Neuronal stem cell (in vitro differentiated cells): ENCODE measurements around the gene SPATA20.

Experiments
- DNase-seq: peaks from one replicate; pipeline ENCODE4 v3.0.0-alpha.2; 2013; ENCODE audit warnings: low spot score
- H2AFZ ChIP-seq: one replicate; pipeline ENCODE4 v1.6.1; 2013; ENCODE audit warnings: mild to moderate bottlenecking, low read length, inconsistent platforms
- H2AK5ac ChIP-seq: 2 replicates; pipeline ENCODE4 v1.6.1; 2013; ENCODE audit warnings: low read depth, mild to moderate bottlenecking, inconsistent platforms, low read length, moderate library complexity, mixed read lengths
- H2BK120ac ChIP-seq: 2 replicates; pipeline ENCODE4 v1.6.1; 2013; ENCODE audit warnings: low read depth, mild to moderate bottlenecking, inconsistent platforms, low read length, moderate library complexity, mixed read lengths
- H2BK12ac ChIP-seq: one replicate; pipeline ENCODE4 v1.6.1; 2013; ENCODE audit warnings: low read length, inconsistent platforms
- H2BK15ac ChIP-seq: 2 replicates; pipeline ENCODE4 v1.6.1; 2013; ENCODE audit warnings: mild to moderate bottlenecking, low read length, inconsistent platforms, mixed read lengths
- H2BK5ac ChIP-seq: one replicate; pipeline ENCODE4 v1.6.1; 2013; ENCODE audit warnings: inconsistent platforms, mild to moderate bottlenecking, low read length, moderate library complexity
- H3K14ac ChIP-seq: one replicate; pipeline ENCODE4 v1.6.1; 2013; ENCODE audit warnings: low read length, inconsistent platforms
- H3K18ac ChIP-seq: 2 replicates; pipeline ENCODE4 v1.6.1; 2013; ENCODE audit warnings: low read length, inconsistent platforms
- H3K23ac ChIP-seq: 2 replicates; pipeline ENCODE4 v1.6.1; 2013; ENCODE audit warnings: low read depth, mild to moderate bottlenecking, mixed read lengths, low read length, inconsistent platforms; ENCODE audit not compliant: poor library complexity
- H3K27ac ChIP-seq: replicated peaks from 3 replicates; pipeline ENCODE4 v1.5.1; 2013; ENCODE audit warnings: low read length, inconsistent platforms
- H3K27me3 ChIP-seq, 3 experiments: 2 replicates each; pipeline ENCODE4 v1.6.1; 2013; ENCODE audit warnings: low read length in 3 of 3, mild to moderate bottlenecking in 2 of 3, inconsistent platforms in 1 of 3, low read depth in 1 of 3, mixed read lengths in 1 of 3, moderate library complexity in 1 of 3; ENCODE audit not compliant: control insufficient read depth in 3 of 3, insufficient read depth in 3 of 3
- H3K36me3 ChIP-seq, 2 donors: replicated peaks in 1 of 2; 2 replicates each; pipeline ENCODE4 v1.6.1; 2013; ENCODE audit warnings: low read length in 2 of 2; ENCODE audit not compliant: control insufficient read depth in 2 of 2, insufficient read depth in 2 of 2
- H3K4ac ChIP-seq: 2 replicates; pipeline ENCODE4 v1.6.1; 2013; ENCODE audit warnings: inconsistent platforms, mild to moderate bottlenecking, low read length, moderate library complexity
- H3K4me1 ChIP-seq, 2 donors: 1 replicate in 1 of 2; 2 replicates in 1 of 2; pipeline ENCODE4 v1.6.1; 2013; ENCODE audit warnings: low read length in 2 of 2, low read depth in 1 of 2; ENCODE audit not compliant: control insufficient read depth in 2 of 2, insufficient read depth in 1 of 2
- H3K4me2 ChIP-seq: one replicate; pipeline ENCODE4 v1.6.1; 2013; ENCODE audit warnings: mild to moderate bottlenecking, low read length, inconsistent platforms; ENCODE audit not compliant: insufficient read depth, poor library complexity, severe bottlenecking
- H3K4me3 ChIP-seq, 2 donors: 2 replicates each; pipeline ENCODE4 v1.5.1; 2013; ENCODE audit warnings: low read length in 2 of 2, mild to moderate bottlenecking in 2 of 2, inconsistent platforms in 1 of 2, moderate library complexity in 1 of 2
- H3K79me1 ChIP-seq: one replicate; pipeline ENCODE4 v1.6.1; 2013; ENCODE audit warnings: low read depth, mild to moderate bottlenecking, inconsistent platforms, low read length, moderate library complexity
- H3K9ac ChIP-seq: one replicate; pipeline ENCODE4 v1.6.1; 2013; ENCODE audit warnings: mild to moderate bottlenecking, low read depth, low read length, inconsistent platforms; ENCODE audit not compliant: poor library complexity
- H3K9me3 ChIP-seq, 2 donors: replicated peaks in 1 of 2; 2 replicates each; pipeline versions ENCODE3 to v1.6.1; 2013; ENCODE audit warnings: low read length in 2 of 2, mild to moderate bottlenecking in 2 of 2, inconsistent platforms in 1 of 2, low read depth in 1 of 2, mixed read lengths in 1 of 2, moderate library complexity in 1 of 2; ENCODE audit not compliant: control insufficient read depth in 2 of 2, insufficient read depth in 1 of 2
- H4K8ac ChIP-seq: one replicate; pipeline ENCODE4 v1.6.1; 2013; ENCODE audit warnings: low read depth, mild to moderate bottlenecking, inconsistent platforms, low read length, moderate library complexity
- H4K91ac ChIP-seq: one replicate; pipeline ENCODE4 v1.6.1; 2013; ENCODE audit warnings: low read length, low read depth, mild to moderate bottlenecking, inconsistent platforms; ENCODE audit not compliant: poor library complexity
- WGBS, 2 donors: extraction: QIAGEN DNeasy Blood & Tissue Kit; methylation state at CpG; one replicate each; pipeline ENCODE4 v1.1.7; 2013; ENCODE audit warnings: missing lambda C conversion rate in 2 of 2, mixed read lengths in 1 of 2; ENCODE audit not compliant: insufficient read length in 2 of 2, insufficient replicate concordance in 1 of 2; ENCODE audit errors: extremely low coverage in 2 of 2; 5-methylcytosine and 5-hydroxymethylcytosine counted together

Gene SPATA20

DNA sequence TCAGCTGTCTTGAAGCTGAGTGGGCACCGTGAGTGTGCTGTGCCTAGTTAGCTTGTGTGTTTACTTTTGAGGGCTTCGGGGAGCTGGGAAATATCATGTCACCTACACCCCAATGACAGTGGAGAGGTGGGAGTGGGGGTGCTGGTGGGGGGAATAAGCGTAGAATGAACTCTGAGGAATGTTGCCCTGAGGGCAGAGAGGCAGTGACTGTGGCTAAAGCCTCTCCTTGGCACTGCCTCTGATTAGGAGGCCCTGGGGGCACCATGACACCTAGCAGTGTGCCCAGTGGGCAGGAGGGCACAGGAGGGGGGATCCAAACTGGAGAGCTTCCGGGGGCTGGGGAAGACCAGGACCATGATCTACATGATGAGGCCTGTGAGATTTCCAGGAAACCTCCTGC lies 38.4 kb downstream of the SPATA20 start:
- H2BK5ac ChIP-seq, result no peak overlapping the region
- peak overlapping the region; percentile 85 for H2AK5ac ChIP-seq
- H2BK120ac ChIP-seq, result no peak overlapping the region
- H3K4me1 ChIP-seq, result peaks cover 15 to 28% of the 10 kb centered on the region in 2 donors
- peak overlapping the region; percentile 56 for H4K8ac ChIP-seq
- H3K23ac ChIP-seq, result peak overlapping the region; percentile 52
- H3K9ac ChIP-seq, result no peak overlapping the region
- no peak overlapping the region for H4K91ac ChIP-seq
- no peak for DNase-seq
- no peak overlapping the region for H2AFZ ChIP-seq
- H3K36me3 ChIP-seq, result no peaks in the 10 kb centered on the region
- H3K27ac ChIP-seq, result no peak overlapping the region
- no peak overlapping the region for H3K4me2 ChIP-seq
- no peaks in the 10 kb centered on the region for H3K27me3 ChIP-seq
- peak overlapping the region; percentile 31 for H3K14ac ChIP-seq
- H3K9me3 ChIP-seq, result no peaks in the 10 kb centered on the region
- H3K79me1 ChIP-seq, result no peaks in the 10 kb centered on the region
- H2BK12ac ChIP-seq, result peak overlapping the region; percentile 98
- H3K4ac ChIP-seq, result no peak overlapping the region
- no CpG with 5 or more reads among the region's 4 CpGs for WGBS, 2 donors
- peak overlapping the region; percentile 90 for H2BK15ac ChIP-seq
- peak overlapping the region; percentile 88 for H3K18ac ChIP-seq
- H3K4me3 ChIP-seq, result no peak overlapping the region

GRCh38 chr17:50585891-50586290 lies 38.9 kb downstream of the SPATA20 start:
- no peaks in the 10 kb centered on the region for H3K27me3 ChIP-seq
- peak overlapping the region; percentile 52 for H3K23ac ChIP-seq
- peak overlapping the region; percentile 20 for H3K4ac ChIP-seq
- WGBS, 2 donors, result no CpG with 5 or more reads among the region's 8 CpGs
- no peak overlapping the region for H4K91ac ChIP-seq
- peaks cover 11 to 28% of the 10 kb centered on the region in 2 donors for H3K4me1 ChIP-seq
- peak overlapping the region; percentile 98 for H2BK12ac ChIP-seq
- H3K36me3 ChIP-seq, result no peaks in the 10 kb centered on the region
- no peak overlapping the region for H3K27ac ChIP-seq
- H2BK5ac ChIP-seq, result no peak overlapping the region
- peak overlapping the region; percentile 60 for H3K9ac ChIP-seq
- no peak overlapping the region for H3K4me3 ChIP-seq
- peak overlapping the region; percentile 26 for H2BK120ac ChIP-seq
- no peaks in the 10 kb centered on the region for H3K79me1 ChIP-seq
- H3K18ac ChIP-seq, result peak overlapping the region; percentile 88
- peak overlapping the region; percentile 85 for H2AK5ac ChIP-seq
- H3K9me3 ChIP-seq, result no peaks in the 10 kb centered on the region
- peak overlapping the region; percentile 90 for H2BK15ac ChIP-seq
- H3K14ac ChIP-seq, result peak overlapping the region; percentile 31
- H4K8ac ChIP-seq, result peak overlapping the region; percentile 56
- no peak overlapping the region for H2AFZ ChIP-seq
- DNase-seq, result no peak
- no peak overlapping the region for H3K4me2 ChIP-seq

GRCh38 chr17:50586421-50587247 lies 39.7 kb downstream of the SPATA20 start:
- Histone ChIP-seq H2AFZ (peak overlapping the region; percentile 17), H3K14ac (no peak overlapping the region), H2BK12ac (no peak overlapping the region), H3K79me1 (no peaks in the 10 kb centered on the region), H3K36me3 (no peaks in the 10 kb centered on the region), H3K9ac (peak overlapping the region; percentile 60), H3K4ac (peak overlapping the region; percentile 20), H3K4me3 (no peak overlapping the region), H4K8ac (no peak overlapping the region), H2BK15ac (peak overlapping the region; percentile 90), H2BK120ac (peak overlapping the region; percentile 26), H2AK5ac (peak overlapping the region; percentile 85), H3K9me3 (no peaks in the 10 kb centered on the region), H3K18ac (peak overlapping the region; percentile 86), H2BK5ac (no peak overlapping the region), H3K23ac (no peak overlapping the region), H3K4me2 (no peak overlapping the region), H3K4me1 (peaks cover 11 to 28% of the 10 kb centered on the region in 2 donors), H4K91ac (no peak overlapping the region), H3K27ac (no peak overlapping the region), H3K27me3 (no peaks in the 10 kb centered on the region)
- no peak for DNase-seq
- WGBS, 2 donors, result no CpG with 5 or more reads among the region's 9 CpGs

DNA sequence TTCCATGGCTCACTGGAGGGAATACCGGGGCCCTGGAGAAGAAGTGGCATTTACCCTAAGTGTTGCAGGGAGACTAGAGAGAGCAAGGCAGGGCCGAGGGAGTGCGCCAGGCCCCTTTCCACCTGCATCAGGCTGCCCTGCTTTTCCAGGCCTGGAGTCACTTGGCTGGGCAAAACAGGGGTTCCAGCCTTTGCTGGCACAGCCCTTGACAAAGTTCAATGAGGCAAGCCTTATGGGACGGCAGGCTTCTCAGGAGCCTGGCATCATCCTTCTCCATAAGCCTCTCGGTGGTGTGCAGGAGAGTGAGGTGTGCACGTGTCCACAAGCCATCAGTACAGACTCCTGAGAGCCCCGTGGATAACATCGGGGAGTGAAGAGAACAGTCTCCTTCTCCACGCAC lies 40.6 kb downstream of the SPATA20 start:
- no peak overlapping the region for H3K4me3 ChIP-seq
- WGBS, 2 donors, result no CpG with 5 or more reads among the region's 9 CpGs
- H4K8ac ChIP-seq, result no peak overlapping the region
- no peak overlapping the region for H3K27ac ChIP-seq
- no peaks in the 10 kb centered on the region for H3K9me3 ChIP-seq
- no peak overlapping the region for H3K14ac ChIP-seq
- H3K4me2 ChIP-seq, result no peak overlapping the region
- no peak overlapping the region for H2BK5ac ChIP-seq
- H2AK5ac ChIP-seq, result peak overlapping the region; percentile 17
- H2BK120ac ChIP-seq, result no peak overlapping the region
- H3K4ac ChIP-seq, result no peak overlapping the region
- peaks cover 14 to 28% of the 10 kb centered on the region in 2 donors for H3K4me1 ChIP-seq
- H3K18ac ChIP-seq, result no peak overlapping the region
- H3K36me3 ChIP-seq, result no peaks in the 10 kb centered on the region
- H3K79me1 ChIP-seq, result no peaks in the 10 kb centered on the region
- H3K27me3 ChIP-seq, result no peaks in the 10 kb centered on the region
- no peak overlapping the region for H4K91ac ChIP-seq
- H3K23ac ChIP-seq, result no peak overlapping the region
- H2BK12ac ChIP-seq, result no peak overlapping the region
- H2BK15ac ChIP-seq, result no peak overlapping the region
- no peak for DNase-seq
- no peak overlapping the region for H2AFZ ChIP-seq
- no peak overlapping the region for H3K9ac ChIP-seq
